ENCODE measurements around the gene SYTL2. TPM values are rescaled to one million over a fixed set of nuclear protein-coding genes. Genes with fewer than 3 reads are reported as not detected.
A peak's percentile ranks its signal among the peaks of the same experiment; 100 is the strongest.
"Not testable (repeated sequence)": the region's sequence is repeated elsewhere in the genome, so short reads cannot be mapped to it uniquely, and the experiment has no call there.

Gene SYTL2
- total RNA-seq, 1 experiment from 2014 or later = 16.6 TPM

DNA sequence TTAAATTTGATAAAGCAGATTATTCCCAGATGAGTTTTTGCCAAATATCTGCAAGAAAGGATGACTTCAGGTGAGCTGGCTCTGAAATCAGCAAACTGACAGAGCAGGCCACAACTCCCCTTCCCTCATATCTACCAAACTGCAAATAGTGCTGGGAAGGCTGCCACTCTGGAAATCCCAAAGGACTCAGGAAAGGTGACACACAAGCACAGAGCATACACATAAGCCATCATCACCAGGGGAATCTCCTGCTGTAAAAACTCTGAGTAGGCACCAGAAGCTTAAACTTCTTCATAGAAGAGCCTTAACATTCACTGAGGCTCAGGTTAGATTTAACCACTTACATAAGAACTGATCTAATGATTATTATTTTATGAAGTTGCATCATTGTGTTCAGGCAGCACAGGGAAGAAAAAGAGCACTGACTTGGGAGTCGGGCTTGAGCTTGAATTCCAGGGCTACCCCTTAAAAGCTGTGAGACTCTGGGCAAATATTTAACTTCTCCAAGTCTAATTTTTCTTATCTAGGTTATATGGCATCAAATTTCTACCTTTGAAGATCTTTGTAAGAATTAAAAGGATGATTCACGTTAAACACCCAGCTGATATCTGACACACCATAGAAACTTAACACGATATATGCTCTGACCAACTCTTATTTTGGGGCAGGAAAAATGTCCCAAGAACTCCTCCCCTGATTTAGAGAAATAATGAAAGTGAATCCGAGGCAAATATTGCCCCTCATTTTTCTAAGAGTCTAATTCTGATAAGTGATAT is 15.0 kb downstream of the SYTL2 start:
- DNase-seq (ENCODE audit: low spot score) = no peak

- DNase-seq (ENCODE audit: low spot score) = no peak
Measured at GRCh38 chr11:85791409-85791990, 19.4 kb downstream of the SYTL2 start.

- peak; percentile 75 for DNase-seq (ENCODE audit: low spot score)
Measured at GRCh38 chr11:85787809-85788760, 22.9 kb downstream of the SYTL2 start.

DNA sequence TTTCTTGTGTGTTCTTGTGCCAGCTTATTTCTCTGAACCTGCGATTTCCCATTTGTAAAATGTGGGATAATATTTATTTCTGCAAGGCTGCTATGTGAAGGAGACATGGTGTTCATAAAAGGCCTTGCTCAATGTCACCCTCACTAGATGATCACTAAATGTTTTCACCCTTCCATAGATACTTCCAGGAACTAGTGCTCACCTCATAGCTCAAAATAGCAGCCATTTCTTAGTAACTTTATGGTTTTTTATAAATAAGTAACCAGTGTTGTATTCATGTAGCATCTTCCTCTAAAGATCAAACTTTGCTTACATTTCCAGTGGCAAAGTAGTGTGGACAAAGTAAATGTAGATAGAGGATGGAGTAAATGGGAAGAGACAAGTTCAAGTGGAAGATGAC is 23.8 kb downstream of the SYTL2 start:
- DNase-seq (ENCODE audit: low spot score) = no peak

- DNase-seq (ENCODE audit: low spot score) = no peak
Measured at GRCh38 chr11:85784480-85785265, 26.3 kb downstream of the SYTL2 start.

DNA sequence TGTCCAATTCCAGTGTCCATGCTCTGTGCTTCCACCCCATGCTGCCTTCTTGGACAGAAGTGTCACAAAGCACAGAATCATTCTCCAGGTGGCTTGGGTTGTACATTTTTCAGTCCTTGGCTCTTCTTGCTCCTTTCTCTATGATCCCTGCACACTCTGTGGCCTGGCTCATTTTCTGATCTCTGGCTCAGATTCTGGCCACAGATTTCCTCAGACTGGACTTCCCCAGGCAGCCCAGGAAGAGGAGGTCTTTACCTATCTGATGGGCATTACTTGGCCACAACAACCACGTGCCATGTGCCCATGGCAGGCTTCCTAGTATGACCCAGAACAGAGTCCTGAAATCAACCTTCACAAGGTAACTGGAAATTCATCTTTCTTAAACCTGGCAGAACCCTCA is 27.2 kb downstream of the SYTL2 start:
- no peak for DNase-seq (ENCODE audit: low spot score)

GRCh38 chr11:85780780-85781517 is 30.0 kb downstream of the SYTL2 start:
- not testable (repeated sequence) for DNase-seq (ENCODE audit: low spot score)

DNA sequence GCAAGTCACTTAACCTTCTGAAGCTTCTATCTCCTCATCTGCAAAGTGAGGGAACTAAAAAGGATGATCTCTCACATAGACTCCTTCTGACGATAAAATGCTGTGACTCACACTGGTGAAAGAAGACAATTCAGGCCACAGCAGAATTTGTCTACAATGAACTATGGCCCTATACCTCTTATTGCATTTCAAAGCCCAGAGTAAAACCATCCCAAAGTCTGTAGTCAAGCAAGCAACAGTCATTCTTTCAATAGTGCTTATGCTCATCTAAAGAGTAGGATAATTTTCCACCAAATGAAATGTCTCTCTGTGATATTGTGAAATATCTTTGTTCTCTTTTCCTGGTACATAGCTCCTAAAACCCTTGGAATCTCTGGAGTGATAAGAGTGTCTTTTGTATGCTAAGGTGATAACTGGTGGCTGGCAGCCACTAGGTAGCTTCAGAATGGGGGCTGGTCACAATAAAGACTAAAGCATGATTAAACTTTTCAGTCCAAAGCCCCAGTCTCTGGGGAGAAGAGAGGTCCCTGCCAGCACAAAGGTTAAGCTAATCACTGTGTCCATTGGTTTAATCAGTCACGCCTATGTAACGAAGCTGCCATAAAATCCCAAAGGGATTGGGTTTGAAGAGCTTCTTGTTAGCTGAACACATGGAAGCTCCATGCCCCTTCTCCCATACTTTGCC is 30.8 kb downstream of the SYTL2 start:
- DNase-seq (ENCODE audit: low spot score) = no peak

- not testable (repeated sequence) for DNase-seq (ENCODE audit: low spot score)
Measured at GRCh38 chr11:85777603-85777972, 33.4 kb downstream of the SYTL2 start.

GRCh38 chr11:85776951-85777602 is 33.9 kb downstream of the SYTL2 start:
- DNase-seq (ENCODE audit: low spot score) = peak; percentile 61

DNA sequence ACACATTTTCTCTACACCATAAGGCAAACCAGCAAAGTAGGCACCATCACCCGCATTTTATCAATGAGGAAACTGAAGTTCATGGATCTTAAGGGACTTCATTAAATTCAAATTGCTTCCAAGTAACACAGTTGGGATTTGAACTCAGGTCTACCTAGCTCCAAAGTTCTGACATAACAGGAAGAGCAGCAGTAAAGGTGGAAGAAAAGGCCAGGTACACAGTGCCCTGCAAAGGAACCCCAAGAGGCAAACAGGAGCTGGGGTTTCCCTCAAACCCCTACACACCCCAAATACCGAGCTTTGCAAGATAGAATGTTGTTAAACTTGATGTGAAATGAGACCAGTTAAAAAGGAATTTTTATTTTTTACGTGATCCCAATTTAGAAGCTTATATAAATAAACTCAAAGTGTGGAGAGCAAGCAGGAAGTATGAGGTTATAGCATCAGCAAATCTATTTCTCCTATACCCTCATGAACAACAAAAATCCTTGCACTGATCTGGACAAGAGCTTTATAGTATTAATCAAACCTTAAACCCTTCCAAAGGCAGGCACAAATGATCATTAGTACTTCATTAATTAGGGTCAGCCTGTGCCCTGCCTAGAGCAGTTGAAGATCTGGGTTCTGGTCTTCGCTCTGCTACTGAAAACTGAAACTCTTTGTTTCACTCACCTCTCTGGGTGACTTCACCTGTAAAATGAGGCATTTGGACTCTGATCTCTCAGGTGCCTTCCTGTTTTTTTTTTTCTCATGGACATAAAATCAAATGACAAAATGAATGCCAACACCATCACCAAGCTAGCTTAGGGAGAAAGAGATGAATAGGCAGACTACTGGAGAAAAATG is 36.5 kb downstream of the SYTL2 start:
- DNase-seq (ENCODE audit: low spot score) = peak; percentile 81

DNA sequence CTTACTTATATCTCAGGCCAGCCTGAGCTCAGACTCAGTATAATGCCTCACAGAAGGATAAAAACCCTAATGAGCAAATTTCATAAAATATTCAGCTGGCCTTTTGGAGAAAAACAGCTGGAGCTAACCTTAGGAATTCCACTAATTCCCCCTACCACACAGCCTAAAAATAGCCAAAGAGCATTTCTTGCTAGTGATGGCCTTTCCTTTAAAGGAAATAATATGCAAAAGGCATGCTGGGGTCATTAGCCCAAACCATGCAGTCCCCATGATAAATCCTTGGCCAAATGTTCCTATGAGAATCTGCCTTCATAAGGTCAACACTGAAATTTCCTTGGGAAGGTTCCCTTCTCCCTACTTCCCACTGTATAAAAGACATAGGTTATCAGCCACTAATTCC is 38.2 kb downstream of the SYTL2 start:
- DNase-seq (ENCODE audit: low spot score) = no peak

GRCh38 chr11:85771568-85771967 is 39.4 kb downstream of the SYTL2 start:
- no peak for DNase-seq (ENCODE audit: low spot score)

GRCh38 chr11:85769771-85770170 is 41.2 kb downstream of the SYTL2 start:
- no peak for DNase-seq (ENCODE audit: low spot score)

- DNase-seq (ENCODE audit: low spot score) = no peak
Measured at GRCh38 chr11:85768473-85769146, 42.3 kb downstream of the SYTL2 start.

- no peak for DNase-seq (ENCODE audit: low spot score)
Measured at GRCh38 chr11:85767246-85767945, 43.5 kb downstream of the SYTL2 start.

GRCh38 chr11:85766721-85767161 is 44.2 kb downstream of the SYTL2 start:
- DNase-seq (ENCODE audit: low spot score) = no peak

All from HT-29 (cell line).